Measurements from ENCODE around the gene TRIM40.

TRIM40 gene

DNA sequence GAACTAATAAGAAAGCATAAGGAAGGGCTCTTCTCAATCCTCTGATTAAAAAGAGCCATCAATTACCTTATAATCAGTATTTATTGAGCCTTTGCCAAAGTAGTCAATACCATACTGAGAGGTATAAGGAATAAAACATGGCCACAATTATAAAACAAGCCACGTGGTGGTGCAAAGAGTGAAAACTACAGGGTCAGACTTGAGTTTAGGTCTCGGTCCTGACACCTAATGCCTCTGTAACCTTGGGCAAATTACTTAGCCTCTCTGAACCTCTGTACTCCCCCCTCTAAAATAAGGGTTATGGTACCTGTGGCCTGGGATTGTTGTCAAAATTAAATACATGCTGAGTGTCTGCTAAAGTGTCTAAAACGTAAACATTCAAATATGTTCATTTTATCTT, 13.3 kb downstream of the TRIM40 start:
- DNase-seq (ENCODE audit: low spot score), result no peak

DNA sequence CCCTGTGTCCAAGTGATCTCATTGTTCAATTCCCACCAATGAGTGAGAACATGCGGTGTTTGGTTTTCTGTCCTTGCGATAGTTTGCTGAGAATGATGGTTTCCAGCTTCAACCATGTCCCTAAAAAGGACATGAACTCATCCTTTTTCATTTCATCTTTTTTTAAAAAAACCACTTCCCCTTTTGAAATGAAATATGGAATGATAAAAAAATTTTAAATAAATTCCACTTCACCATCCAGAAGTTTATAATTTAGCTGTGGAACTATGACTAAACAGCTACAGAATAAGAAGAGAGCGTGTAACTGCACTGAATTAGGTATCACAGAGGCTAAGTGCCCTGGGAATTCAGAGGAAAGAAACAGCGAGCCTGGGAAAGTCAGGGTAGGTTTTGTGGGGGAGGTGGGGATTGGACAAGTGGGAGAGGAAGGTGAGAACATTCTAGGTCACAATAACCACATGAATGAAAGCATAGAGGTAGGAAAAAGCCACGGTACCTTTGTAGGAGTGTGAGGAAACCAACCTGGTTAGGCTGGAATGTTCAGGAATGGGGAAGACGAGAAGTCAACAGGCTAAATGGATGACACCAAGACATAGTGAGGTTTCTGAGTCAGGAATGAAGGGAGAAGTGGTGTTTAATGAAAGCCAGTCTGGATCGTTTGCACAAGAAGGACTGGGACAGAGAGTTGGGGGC, 14.1 kb downstream of the TRIM40 start:
- no peak for DNase-seq (ENCODE audit: low spot score)

DNA sequence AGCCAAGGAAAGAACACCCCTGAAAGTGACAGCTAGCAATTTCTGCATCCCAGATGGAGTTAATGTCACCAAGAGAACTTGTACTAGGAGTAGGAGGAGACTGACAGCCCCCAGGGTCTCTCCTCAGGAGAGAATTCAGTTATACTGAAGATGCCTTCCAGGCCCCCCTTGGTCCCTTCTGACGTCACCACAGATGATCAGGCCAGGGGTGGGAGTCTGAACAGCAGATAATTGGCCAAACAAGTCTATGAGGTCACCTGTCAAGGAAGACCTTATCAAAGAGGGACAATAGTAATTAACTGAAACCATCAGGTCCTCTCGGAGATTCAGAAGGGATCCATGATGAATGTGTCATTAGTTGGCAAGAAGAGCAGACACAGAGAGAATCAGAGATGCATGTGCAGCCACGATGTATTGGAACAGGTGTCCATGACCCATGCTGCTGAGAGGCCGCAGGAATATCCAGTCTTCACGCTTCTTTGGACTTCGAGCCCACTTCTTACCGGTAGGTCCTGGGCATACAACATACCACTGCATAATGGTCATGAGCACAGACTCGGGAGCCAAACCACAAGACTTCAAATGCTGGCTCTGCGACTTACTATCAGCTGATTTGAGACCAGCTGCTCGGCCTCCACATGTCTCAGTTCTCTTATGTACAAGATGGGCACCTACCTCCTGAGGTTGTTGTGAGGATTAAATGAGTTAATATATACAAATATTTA, 14.9 kb downstream of the TRIM40 start:
- DNase-seq (ENCODE audit: low spot score), result no peak

DNA sequence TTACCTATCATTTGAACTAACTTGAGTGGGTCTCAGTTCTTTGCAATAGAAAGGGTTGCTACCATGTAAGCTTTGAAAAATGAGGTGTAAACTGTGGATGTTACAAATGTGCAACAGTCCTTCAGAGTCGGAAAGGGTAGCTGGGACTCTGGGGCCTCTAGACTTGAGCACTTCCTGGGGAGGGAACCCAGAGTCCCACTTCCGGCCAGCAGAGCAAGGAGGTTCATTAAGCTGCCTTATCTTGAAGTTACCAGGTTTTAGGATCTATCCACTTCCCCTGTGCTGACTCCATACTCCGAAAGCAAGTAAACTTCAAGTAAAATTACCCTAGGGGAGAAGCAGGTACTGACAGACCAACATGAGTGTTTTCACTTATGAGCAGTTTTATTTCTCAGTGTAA, 15.6 kb downstream of the TRIM40 start:
- no peak for DNase-seq (ENCODE audit: low spot score)

DNA sequence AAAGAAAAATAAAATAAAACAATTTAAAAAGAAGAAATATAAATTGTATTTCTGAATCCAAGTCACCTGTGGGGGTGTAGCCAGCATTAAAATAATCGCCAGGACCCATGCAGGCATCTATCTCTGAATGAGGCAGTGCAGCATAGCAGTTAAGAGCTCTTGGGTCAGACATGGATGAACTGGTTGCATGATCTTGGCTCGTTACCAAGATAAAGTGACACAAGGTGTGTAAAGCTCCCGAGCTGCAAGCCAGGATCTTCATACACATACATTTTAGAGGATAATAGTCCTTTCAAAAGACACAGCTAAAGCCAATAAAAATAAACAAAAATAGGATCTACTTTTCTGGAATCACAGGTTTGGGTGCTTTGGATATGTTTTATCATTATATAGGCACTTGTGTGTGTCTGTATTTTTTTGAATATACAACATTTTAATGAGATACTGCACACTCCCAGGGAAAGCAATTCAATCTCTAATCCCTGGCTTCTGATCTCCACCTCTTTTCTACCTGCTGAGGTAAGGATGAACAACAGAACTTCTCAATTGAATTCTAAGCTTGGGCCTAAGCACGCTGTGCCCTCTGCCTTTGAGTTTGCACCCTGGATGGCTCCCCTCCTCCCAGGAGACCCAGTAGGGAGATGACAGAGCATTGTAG, 16.2 kb downstream of the TRIM40 start:
- no peak for DNase-seq (ENCODE audit: low spot score)

DNA sequence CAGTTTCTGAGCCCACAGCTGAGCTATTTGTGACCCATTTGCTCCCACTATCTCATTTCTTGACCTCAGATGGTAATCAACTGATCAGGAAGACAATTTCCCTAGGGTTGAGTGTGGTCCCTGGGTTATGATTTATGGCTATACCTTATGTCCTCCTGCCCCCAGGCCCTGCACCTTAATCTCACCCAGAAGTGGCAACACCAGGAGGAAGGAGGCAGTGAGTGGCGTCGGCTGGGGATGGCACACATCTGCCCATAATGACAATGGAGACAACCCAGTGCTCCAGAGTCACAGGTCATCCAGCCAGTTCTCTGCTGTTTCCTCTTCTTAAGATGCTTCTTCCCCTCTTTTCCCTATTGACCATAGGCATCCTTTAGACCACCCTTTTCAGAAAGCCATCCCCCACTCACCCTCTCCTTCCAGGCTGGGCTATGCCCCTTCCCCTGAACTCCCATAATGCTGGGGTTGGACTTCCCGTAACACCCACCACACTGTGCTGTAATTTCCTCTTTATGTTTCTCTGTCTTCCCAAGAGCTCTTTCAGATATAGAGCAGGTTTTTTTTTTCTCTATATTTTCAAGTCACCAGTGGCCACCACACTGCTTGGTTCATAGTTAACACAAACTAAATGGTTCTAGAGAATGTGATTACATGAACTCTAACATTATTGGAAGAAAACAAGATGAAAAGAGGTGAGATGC, 17.1 kb downstream of the TRIM40 start:
- DNase-seq (ENCODE audit: low spot score), result no peak

DNA sequence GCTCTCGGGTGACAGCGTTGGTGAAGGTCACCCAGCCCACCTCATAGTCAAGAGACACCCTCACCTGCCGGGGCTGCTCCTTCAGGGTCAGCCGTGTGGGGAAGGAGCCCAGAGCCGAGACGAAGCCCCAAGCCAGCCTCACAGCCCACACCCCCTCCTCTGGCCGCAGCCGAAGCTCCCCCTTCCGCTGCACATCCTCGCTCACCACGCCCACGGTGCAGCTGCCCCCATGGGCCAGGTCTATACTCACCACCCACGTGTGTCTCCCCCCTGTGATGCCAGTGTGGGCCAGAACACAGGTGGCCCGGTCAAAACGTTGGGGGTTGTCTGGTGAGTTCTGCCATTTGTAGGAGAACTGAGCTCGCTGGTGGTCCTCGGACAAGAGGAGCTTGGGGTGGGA, 18.1 kb downstream of the TRIM40 start:
- DNase-seq (ENCODE audit: low spot score), result no peak

DNA sequence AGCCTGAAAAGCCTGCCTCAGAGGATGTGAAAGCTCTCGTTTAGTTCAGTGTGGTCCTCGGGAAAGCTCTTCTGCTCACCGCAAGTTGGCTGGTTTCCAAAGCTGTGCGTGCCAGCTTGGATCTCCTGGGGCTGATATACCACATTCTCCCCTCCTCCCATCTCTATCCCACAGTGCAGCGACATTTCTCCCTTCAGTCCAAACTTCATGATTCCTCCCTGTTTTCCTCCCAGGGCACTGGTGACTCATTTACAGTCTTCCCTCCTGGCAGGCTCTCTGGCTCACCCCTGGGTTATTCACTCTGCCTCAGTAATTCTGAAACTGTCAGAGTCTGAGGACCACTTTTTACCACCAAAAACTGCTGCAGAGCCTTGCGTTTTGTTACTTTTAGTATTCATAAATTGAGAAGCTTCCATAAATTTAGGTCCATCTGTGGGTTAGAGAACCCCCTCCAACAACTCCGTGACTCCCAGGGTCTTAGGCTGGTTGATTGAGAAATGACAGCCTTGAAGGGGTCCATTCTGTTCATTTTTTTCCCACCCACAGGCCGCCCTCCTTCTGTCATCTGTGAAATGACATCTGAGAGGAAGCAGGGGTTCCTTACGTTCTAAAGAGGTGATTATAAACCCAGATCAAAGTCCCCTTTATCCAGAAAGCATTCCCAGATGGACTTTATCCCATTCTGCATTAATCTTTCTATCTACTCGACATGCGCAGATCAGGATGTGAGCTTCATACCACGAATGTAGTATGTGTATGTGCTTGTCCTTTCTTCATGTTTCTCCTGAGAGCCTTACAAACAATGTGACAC, 19.0 kb downstream of the TRIM40 start:
- DNase-seq (ENCODE audit: low spot score), result no peak

DNA sequence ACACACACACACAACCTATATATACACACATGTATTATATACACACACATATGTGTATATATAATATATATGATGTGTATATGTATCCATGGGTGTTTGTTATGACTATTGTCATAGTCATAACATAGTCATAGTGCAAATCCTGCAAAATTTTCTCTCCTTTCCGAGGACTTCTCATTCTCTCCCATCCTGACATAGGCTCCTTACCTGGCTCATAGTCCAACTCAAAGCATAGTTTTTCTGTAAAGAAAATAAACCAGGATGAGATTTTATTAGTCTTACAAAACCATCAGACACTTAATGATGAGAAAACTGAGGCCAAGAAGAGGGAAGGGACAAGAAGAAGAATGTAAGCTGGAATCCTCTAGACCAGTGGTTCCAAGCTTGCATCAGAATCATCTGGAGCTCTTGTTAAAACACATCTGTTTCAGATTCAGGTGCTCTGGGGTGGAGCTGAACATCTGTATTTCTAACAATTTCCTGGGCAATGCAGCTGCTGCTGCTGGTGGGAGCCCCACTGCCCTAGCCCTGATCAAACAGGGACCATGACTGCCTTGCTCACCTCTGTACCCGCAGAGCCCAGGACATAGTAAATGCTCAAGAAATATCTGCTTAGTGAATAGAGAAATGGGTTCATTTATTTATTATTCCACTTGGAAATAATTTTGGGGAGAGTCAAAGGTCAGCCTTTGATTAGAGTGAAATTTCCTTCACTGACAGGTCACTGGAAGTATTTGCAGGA, 19.8 kb downstream of the TRIM40 start:
- no peak for DNase-seq (ENCODE audit: low spot score)

DNA sequence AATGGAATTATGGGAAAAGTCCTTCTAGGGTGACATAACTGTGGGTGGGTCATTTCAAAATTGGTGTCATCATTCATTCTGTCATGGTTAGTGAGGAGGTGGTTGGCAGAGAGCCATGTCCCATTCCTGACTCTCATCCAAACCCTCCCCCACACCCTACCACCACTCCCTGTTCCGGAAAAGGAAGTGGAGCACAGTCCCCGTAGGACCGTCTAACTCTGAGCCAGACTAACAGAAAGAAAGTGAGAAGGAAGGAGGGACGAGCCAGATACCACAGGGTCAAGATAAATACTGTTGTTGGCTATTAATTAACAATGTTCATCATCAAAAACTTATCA, 20.3 kb downstream of the TRIM40 start:
- DNase-seq (ENCODE audit: low spot score), result no peak

DNA sequence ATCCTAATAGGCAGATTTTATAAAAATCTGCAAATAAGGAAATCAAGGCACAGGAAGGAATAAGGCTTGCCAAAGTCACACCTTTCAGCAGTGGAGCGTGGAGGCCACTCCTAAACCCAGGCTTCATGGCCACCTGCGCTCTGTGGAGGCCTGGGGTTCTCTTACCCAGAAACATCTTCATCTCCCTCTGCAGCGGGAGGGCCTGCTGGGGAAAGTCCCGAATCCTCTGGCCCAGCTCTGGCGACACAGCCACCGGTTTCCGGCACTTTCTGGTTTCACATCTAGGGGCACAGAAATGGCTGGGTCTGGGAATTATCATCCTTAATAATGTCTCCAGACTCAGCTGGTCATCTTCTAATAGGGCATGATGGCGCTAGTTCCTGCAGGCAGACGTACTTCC, 20.8 kb downstream of the TRIM40 start:
- DNase-seq (ENCODE audit: low spot score), result no peak

DNA sequence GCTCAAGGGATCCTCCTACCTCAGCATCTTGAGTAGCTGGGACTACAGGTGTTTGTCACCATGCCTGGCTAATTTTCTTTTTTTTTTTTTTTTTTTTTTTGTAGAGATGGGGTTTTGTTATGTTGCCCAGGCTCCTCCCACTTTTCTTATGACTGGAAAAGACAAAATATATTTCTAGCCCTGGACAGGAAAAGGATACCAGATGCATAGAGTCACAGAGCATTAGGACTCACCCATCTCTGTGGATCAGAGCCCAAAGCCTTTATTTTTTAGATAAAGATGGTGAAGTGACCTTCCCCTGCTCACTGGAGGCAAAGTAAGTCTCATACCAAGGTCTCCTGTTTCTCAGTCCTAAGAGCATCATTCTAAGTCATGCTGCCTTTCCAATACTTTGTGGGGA, 21.6 kb downstream of the TRIM40 start:
- DNase-seq (ENCODE audit: low spot score), result no peak

DNA sequence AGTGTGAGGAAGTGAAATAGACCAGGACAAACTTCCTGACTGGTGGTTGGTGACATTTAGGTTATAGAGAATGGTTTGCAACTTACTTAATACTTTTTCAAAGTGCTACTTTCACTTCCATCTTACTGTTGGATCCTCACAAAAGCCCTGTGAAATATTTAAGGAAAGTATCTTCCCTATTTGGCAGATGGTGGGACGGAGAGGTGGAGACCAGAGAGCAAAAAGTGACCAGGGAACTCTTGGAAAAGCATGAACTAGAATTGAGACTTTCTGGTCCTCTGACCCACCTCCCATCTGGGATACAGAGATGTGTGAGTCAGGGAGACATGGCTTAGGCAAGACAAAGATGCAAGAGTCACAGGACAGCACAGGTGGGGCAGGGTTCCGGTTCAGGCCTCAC, 22.1 kb downstream of the TRIM40 start:
- no peak for DNase-seq (ENCODE audit: low spot score)

DNA sequence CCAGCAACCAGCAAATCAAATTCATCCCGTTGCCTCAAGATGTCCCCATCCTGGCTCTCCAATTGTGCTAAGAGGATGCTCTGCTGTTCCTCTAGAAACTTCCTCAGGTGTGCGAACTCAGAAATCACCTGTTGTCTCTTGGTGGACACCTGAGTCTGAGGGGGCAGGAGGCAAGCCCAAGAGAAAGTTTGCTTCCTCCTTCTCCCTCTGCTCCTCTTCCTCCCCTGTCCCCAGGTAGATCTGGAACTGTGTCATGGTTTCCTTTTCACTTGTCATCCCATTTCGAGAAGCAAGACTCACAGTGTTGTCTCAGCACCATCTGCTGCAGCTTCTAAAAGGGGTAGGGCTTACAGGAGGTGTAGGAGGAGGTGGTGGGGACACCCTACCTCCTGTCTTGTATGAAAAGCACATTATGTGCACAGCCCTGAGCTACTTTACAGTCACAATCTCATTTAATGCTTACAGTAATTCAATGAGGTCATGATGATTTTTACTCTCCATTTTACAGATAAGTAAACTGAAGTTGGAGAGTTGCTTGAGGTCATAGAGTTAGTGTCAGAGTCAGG, 22.6 kb downstream of the TRIM40 start:
- peak; percentile 14 for DNase-seq (ENCODE audit: low spot score)

DNA sequence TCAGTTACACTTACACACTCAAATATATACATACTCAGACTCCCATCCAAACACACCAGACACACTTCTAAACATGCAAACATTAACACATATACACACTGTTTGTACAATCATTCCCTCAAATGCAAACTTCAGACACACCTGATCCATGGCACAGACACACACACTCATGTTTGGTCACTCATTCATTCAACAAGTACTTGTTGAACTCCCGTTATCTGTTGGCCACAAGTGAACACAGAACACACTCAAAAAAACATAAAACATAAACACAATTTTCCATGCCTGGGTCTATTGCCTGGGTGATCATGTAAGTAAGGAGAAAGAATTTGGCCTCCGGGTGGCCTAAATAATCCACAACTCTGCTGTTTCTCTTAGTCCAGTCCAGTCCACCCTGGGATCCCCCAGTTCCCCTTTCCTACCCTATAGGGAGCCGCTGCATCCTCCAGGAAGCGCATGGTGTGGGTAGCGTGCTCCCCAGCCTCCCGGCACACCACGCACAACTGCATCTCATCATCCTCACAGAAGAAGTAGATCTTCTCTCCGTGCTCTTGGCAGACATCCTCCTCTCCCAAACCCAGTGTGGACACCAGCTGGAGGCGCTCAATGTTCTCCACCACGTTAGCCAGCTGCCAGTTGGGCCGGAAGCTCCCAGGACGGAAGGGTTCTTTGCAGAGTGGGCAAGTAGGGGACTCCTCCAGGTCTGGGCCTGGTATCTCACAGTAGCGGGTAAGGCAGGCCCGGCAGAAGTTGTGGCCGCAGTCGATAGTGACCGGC, 24.3 kb downstream of the TRIM40 start:
- no peak for DNase-seq (ENCODE audit: low spot score)

DNA sequence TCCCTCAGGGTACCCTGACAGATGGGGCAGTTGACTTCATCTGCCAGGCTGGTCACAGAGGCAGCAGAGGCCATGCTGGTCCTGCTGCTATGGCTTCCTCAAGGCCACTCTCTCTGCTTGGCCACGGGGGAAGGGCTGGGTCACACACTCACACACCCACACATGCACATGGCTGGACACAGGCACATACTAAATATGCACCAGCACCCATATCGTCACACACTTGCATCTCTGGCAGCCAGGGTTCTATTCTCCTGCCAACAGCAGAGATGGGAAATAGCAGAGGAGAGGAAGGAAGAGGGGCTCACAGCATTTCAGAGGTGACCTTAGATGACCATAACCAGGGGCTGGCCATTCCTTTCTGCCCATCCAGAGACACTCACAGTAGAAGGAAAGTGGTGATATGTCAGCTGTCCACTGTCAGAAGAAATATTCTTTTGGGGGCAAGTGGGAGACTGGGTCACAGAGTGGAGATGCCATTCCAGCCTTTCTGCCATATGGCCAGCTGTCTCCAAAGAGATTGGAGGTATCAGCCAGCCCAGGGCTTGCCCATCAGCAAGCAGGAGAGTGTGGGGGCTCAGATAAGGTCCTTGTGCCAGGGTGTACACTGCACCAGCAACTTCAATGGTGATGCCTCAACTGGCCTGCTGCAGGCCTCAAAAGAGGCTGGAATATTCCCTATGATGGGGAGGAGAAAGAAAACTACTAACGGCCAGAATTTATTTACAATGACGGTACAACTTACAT, 25.0 kb downstream of the TRIM40 start, which contains the start of gene TRIM10:
TSS of gene TRIM10 (minus strand) at position 427 of the 747 bp plus-strand sequence. CDS start at position 74, 353 bp downstream.
- no peak for DNase-seq (ENCODE audit: low spot score)

DNA sequence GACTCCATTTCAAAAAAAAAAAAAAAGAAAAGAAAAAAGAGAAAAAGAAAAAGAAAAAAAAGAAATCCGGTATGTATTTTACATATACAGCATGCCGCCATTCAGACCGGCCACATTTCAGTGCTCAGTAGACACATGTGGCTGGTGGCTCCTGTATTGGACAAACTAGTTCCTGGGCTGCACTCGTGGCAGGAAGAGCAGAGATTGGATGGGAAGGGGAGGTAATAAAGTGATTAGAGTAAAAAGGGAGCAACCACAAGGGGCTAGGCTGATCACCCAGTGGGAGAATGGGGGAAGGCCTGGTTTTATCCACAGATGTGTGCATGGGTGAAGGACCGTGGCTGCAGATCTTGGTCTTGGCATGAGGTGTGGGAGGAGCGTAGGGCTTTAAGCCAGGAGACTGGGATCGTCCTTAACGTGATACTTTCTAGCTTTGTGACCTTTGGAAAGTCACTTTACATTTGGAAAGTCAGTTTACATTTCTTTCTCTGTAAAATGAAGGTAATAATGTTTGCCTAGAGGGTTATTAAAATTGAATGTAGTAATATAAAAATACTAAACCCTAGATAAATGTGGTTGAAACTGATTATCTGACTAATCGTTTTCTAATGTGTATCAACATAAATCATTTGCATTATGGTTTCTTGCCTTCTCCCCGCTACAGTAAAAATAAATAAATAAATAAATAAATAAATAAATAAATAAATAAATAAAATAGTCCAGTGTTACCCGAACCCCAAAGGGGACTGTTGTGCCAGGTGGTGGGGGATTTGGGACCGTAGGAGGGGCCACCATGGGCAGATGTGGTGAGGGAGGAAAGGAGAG, 26.5 kb downstream of the TRIM40 start:
- DNase-seq (ENCODE audit: low spot score), result no peak
